OCI-LY3 (cell line): Measurements from ENCODE around the gene SELENOP.

Experiments used
- CTCF ChIP-seq: fragments of 200-600, 300-600 bp; sonication (generic); IDR thresholded peaks from 2 replicates; pipeline ENCODE4 v1.5.1; 2014; ENCODE audit warnings: antibody characterized with exemption, low read length, low read depth
- EZH2phosphoT487 ChIP-seq: fragments of 200-600 bp; shearing (Covaris generic); IDR thresholded peaks from 2 replicates; pipeline ENCODE4 v1.6.1; 2018; ENCODE audit warnings: antibody characterized with exemption, mixed run types, low read depth

DNA sequence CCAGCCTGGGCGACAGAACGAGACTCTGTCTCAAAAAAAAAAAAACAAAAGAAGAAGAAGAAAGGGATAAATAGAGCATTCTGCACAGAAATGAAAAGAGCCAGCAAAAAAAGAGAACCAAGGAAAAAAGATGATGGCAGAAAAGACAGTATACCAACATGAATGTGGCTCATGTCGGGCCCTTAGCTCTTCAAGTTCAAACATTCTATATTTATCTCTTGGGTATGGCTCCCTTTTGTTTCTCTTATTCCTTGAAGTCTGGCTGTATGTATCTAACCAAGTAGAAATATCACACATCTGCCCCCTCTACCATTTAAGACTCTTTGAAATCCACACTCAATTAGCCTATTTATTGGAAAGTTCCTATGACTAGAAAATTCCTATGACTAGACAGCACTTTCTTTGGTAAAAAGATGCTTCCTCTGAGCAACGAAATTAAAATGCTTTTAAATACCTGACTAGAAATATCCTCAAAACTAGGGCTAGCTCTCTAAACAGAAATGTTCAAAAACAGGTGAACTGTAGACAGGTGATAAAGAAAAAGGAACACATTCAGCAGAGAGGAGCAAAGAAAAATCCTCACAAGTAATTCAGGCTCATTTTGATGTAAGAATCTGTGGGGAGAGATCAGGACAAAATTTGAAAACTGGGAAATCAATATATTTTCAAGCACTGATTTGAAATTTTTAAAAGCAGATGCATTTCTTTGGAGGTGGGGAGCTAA lies 2.6 kb downstream of the SELENOP start:
- no peak for TF ChIP-seq CTCF
- no peak for TF ChIP-seq EZH2phosphoT487
